ENCODE results near the gene ZBTB7C.

Gene ZBTB7C

GRCh38 chr18:48197819-48198218 lies 211.4 kb downstream of the ZBTB7C start:
- Histone ChIP-seq H3K4me2 (ENCODE audit: low read depth, low read length, poor library complexity, severe bottlenecking) (no peak overlapping the region), H3K27me3 (ENCODE audit: insufficient read depth, low read length, poor library complexity, severe bottlenecking) (no peaks in the 10 kb centered on the region), H3K9me3 (ENCODE audit: insufficient read depth, low read depth, low read length) (no peaks in the 10 kb centered on the region), H3K9ac (ENCODE audit: low read depth, low read length, poor library complexity, severe bottlenecking) (no peak overlapping the region), H3K9me2 (replicated peaks; ENCODE audit: low read depth, low read length) (no peaks in the 10 kb centered on the region), H3F3A (ENCODE audit: low read depth) (no peaks in the 10 kb centered on the region), H3K36me3 (ENCODE audit: insufficient read depth, low read length) (no peaks in the 10 kb centered on the region), H3K4me1 (ENCODE audit: insufficient read depth, low read length, poor library complexity, severe bottlenecking) (peaks cover 23% of the 10 kb centered on the region), H3K4me3 (ENCODE audit: low read length, poor library complexity, severe bottlenecking) (no peak overlapping the region), H4K20me1 (ENCODE audit: insufficient read depth, low read length, poor library complexity, severe bottlenecking) (no peaks in the 10 kb centered on the region), H2AFZ (ENCODE audit: low read length) (no peak overlapping the region), H3K79me2 (ENCODE audit: insufficient read depth, low read length) (no peaks in the 10 kb centered on the region)
- no peak for TF ChIP-seq EZH2phosphoT487 (IDR thresholded peaks at IDR 0.05; ENCODE audit: borderline replicate concordance)
- TF ChIP-seq, protein P1, sequence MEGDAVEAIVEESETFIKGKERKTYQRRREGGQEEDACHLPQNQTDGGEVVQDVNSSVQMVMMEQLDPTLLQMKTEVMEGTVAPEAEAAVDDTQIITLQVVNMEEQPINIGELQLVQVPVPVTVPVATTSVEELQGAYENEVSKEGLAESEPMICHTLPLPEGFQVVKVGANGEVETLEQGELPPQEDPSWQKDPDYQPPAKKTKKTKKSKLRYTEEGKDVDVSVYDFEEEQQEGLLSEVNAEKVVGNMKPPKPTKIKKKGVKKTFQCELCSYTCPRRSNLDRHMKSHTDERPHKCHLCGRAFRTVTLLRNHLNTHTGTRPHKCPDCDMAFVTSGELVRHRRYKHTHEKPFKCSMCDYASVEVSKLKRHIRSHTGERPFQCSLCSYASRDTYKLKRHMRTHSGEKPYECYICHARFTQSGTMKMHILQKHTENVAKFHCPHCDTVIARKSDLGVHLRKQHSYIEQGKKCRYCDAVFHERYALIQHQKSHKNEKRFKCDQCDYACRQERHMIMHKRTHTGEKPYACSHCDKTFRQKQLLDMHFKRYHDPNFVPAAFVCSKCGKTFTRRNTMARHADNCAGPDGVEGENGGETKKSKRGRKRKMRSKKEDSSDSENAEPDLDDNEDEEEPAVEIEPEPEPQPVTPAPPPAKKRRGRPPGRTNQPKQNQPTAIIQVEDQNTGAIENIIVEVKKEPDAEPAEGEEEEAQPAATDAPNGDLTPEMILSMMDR (conservative IDR thresholded peaks at IDR 0.05; ENCODE audit: low read length): no peak

DNA sequence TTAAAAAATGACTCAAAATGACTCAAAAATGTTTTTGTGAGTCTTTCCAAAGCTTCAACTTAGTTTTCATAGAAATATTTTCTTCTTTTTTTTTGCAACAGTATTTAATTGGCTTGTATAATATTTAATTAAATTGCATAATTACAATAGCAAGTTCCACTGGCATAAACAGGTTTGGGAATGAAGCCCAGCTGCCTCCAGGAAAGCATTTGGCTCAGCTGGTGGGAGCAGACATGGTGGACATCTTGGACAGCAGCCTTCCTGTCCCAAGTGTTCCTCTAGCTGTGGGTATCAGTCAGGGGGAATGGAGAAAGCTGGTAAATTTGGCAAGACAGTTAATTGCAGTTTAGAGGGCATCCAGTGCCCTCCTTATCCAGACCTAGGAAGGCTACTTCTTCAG lies 213.4 kb downstream of the ZBTB7C start:
- no peak for TF ChIP-seq EZH2phosphoT487 (IDR thresholded peaks at IDR 0.05; ENCODE audit: borderline replicate concordance)
- TF ChIP-seq, protein P1 (conservative IDR thresholded peaks at IDR 0.05; ENCODE audit: low read length): no peak
- H3F3A ChIP-seq (ENCODE audit: low read depth): no peaks in the 10 kb centered on the region
- H3K36me3 ChIP-seq (ENCODE audit: insufficient read depth, low read length): no peaks in the 10 kb centered on the region
- no peak overlapping the region for H3K9ac ChIP-seq (ENCODE audit: low read depth, low read length, poor library complexity, severe bottlenecking)
- peaks cover 21% of the 10 kb centered on the region for H3K4me1 ChIP-seq (ENCODE audit: insufficient read depth, low read length, poor library complexity, severe bottlenecking)
- no peaks in the 10 kb centered on the region for H3K9me3 ChIP-seq (ENCODE audit: insufficient read depth, low read depth, low read length)
- H3K9me2 ChIP-seq (replicated peaks; ENCODE audit: low read depth, low read length): no peaks in the 10 kb centered on the region
- H3K79me2 ChIP-seq (ENCODE audit: insufficient read depth, low read length): no peaks in the 10 kb centered on the region
- H2AFZ ChIP-seq (ENCODE audit: low read length): no peak overlapping the region
- no peak overlapping the region for H3K4me3 ChIP-seq (ENCODE audit: low read length, poor library complexity, severe bottlenecking)
- H3K4me2 ChIP-seq (ENCODE audit: low read depth, low read length, poor library complexity, severe bottlenecking): no peak overlapping the region
- no peaks in the 10 kb centered on the region for H4K20me1 ChIP-seq (ENCODE audit: insufficient read depth, low read length, poor library complexity, severe bottlenecking)
- H3K27me3 ChIP-seq (ENCODE audit: insufficient read depth, low read length, poor library complexity, severe bottlenecking): no peaks in the 10 kb centered on the region

GRCh38 chr18:48194591-48195181 lies 214.5 kb downstream of the ZBTB7C start:
- Histone ChIP-seq H3K9me3 (ENCODE audit: insufficient read depth, low read depth, low read length) (no peaks in the 10 kb centered on the region), H2AFZ (ENCODE audit: low read length) (no peak overlapping the region), H4K20me1 (ENCODE audit: insufficient read depth, low read length, poor library complexity, severe bottlenecking) (no peaks in the 10 kb centered on the region), H3K27me3 (ENCODE audit: insufficient read depth, low read length, poor library complexity, severe bottlenecking) (no peaks in the 10 kb centered on the region), H3K79me2 (ENCODE audit: insufficient read depth, low read length) (no peaks in the 10 kb centered on the region), H3K9ac (ENCODE audit: low read depth, low read length, poor library complexity, severe bottlenecking) (no peak overlapping the region), H3F3A (ENCODE audit: low read depth) (no peaks in the 10 kb centered on the region), H3K36me3 (ENCODE audit: insufficient read depth, low read length) (no peaks in the 10 kb centered on the region), H3K4me1 (ENCODE audit: insufficient read depth, low read length, poor library complexity, severe bottlenecking) (peaks cover 10% of the 10 kb centered on the region), H3K4me2 (ENCODE audit: low read depth, low read length, poor library complexity, severe bottlenecking) (no peak overlapping the region), H3K4me3 (ENCODE audit: low read length, poor library complexity, severe bottlenecking) (no peak overlapping the region), H3K9me2 (replicated peaks; ENCODE audit: low read depth, low read length) (no peaks in the 10 kb centered on the region)
- no peak for TF ChIP-seq EZH2phosphoT487 (IDR thresholded peaks at IDR 0.05; ENCODE audit: borderline replicate concordance)
- TF ChIP-seq, protein P1 (conservative IDR thresholded peaks at IDR 0.05; ENCODE audit: low read length): no peak

Measured in Loucy (cell line).